ENCODE data around the gene ACYP1.

ACYP1 gene

GRCh38 chr14:75023108-75023507 lies 40.7 kb downstream of the ACYP1 start:
- Histone ChIP-seq H3K4me3 (replicated peaks; ENCODE audit: insufficient read depth, low read length) (no peak overlapping the region), H3K27ac (replicated peaks) (no peak overlapping the region), H3K27me3 (ENCODE audit: insufficient read depth, poor library complexity, severe bottlenecking) (no peaks in the 10 kb centered on the region)
- TF ChIP-seq SPI1 (IDR thresholded peaks at IDR 0.05; ENCODE audit: borderline replicate concordance, low read depth) (no peak), CTCF (IDR thresholded peaks at IDR 0.05; ENCODE audit: insufficient read depth, low read length) (no peak), POLR2AphosphoS5 (IDR thresholded peaks at IDR 0.05; ENCODE audit: low read depth) (no peak), GABPA (IDR thresholded peaks at IDR 0.05; ENCODE audit: low read depth) (no peak), REST (IDR thresholded peaks at IDR 0.05; ENCODE audit: insufficient replicate concordance, low read depth) (no peak)
- DNase-seq (ENCODE audit: low read depth in 1 of 2, low spot score in 1 of 2) = no peak

- no peak for TF ChIP-seq SPI1 (IDR thresholded peaks at IDR 0.05; ENCODE audit: borderline replicate concordance, low read depth)
- TF ChIP-seq REST (IDR thresholded peaks at IDR 0.05; ENCODE audit: insufficient replicate concordance, low read depth) = no peak
- no peak for TF ChIP-seq GABPA (IDR thresholded peaks at IDR 0.05; ENCODE audit: low read depth)
- no peak for TF ChIP-seq POLR2AphosphoS5 (IDR thresholded peaks at IDR 0.05; ENCODE audit: low read depth)
- TF ChIP-seq CTCF (IDR thresholded peaks at IDR 0.05; ENCODE audit: insufficient read depth, low read length) = no peak
- Histone ChIP-seq H3K27me3 (ENCODE audit: insufficient read depth, poor library complexity, severe bottlenecking) (no peaks in the 10 kb centered on the region), H3K27ac (replicated peaks) (no peak overlapping the region), H3K4me3 (replicated peaks; ENCODE audit: insufficient read depth, low read length) (no peak overlapping the region)
- DNase-seq (ENCODE audit: low read depth in 1 of 2, low spot score in 1 of 2) = peak in 1 of 2 experiments; percentile 2
Measured at GRCh38 chr14:75022655-75023054, 41.2 kb downstream of the ACYP1 start.

- H3K27ac ChIP-seq (replicated peaks) = no peak overlapping the region
- H3K4me3 ChIP-seq (replicated peaks; ENCODE audit: insufficient read depth, low read length) = no peak overlapping the region
- TF ChIP-seq GABPA (IDR thresholded peaks at IDR 0.05; ENCODE audit: low read depth) (no peak), CTCF (IDR thresholded peaks at IDR 0.05; ENCODE audit: insufficient read depth, low read length) (no peak), REST (IDR thresholded peaks at IDR 0.05; ENCODE audit: insufficient replicate concordance, low read depth) (no peak), POLR2AphosphoS5 (IDR thresholded peaks at IDR 0.05; ENCODE audit: low read depth) (no peak), SPI1 (IDR thresholded peaks at IDR 0.05; ENCODE audit: borderline replicate concordance, low read depth) (no peak)
- H3K27me3 ChIP-seq (ENCODE audit: insufficient read depth, poor library complexity, severe bottlenecking) = no peaks in the 10 kb centered on the region
- DNase-seq (ENCODE audit: low read depth in 1 of 2, low spot score in 1 of 2) = no peak
Measured at GRCh38 chr14:75018694-75019093, 45.1 kb downstream of the ACYP1 start.
